HEK293 (cell line): Measurements from ENCODE around the gene CBX1.

Experiments
- HOXC10 ChIP-seq: sonication (generic); formaldehyde crosslinking; IDR thresholded peaks from 2 replicates; pipeline ENCODE4 v1.8.1; 2023; ENCODE audit warnings: mild to moderate bottlenecking, missing genetic modification reagents
- KLF10 ChIP-seq: fragments of 450-650 bp; IDR thresholded peaks from 2 replicates; pipeline ENCODE4 v1.5.1; 2018; ENCODE audit warnings: missing biosample characterization, mild to moderate bottlenecking, missing genetic modification characterization
- KLF16 ChIP-seq: fragments of 450-650 bp; formaldehyde crosslinking; IDR thresholded peaks from 2 replicates; pipeline ENCODE4 v1.5.1; 2017; ENCODE audit warnings: missing biosample characterization, missing genetic modification characterization
- KLF8 ChIP-seq: fragments of 450-650 bp; formaldehyde crosslinking; IDR thresholded peaks from 2 replicates; pipeline ENCODE4 v1.5.1; 2016; ENCODE audit warnings: missing biosample characterization, missing genetic modification characterization
- MEIS1 ChIP-seq: sonication (generic); formaldehyde crosslinking; IDR thresholded peaks from 2 replicates; pipeline ENCODE4 v1.8.1; 2022; ENCODE audit warnings: missing genetic modification reagents, mild to moderate bottlenecking, borderline replicate concordance
- MYNN ChIP-seq: fragments of 450-650 bp; formaldehyde crosslinking; IDR thresholded peaks from 2 replicates; pipeline ENCODE4 v1.5.1; 2016; ENCODE audit warnings: missing biosample characterization, missing genetic modification characterization, borderline replicate concordance
- REPIN1 ChIP-seq: fragments of 450-650 bp; formaldehyde crosslinking; IDR thresholded peaks from 2 replicates; pipeline ENCODE4 v1.5.1; 2017; ENCODE audit warnings: missing biosample characterization, missing genetic modification characterization, low read depth
- SP2 ChIP-seq: fragments of 450-650 bp; formaldehyde crosslinking; IDR thresholded peaks from 2 replicates; pipeline ENCODE4 v1.5.1; 2016; ENCODE audit warnings: missing biosample characterization, missing genetic modification characterization
- TCF7L2 ChIP-seq: IDR thresholded peaks from 2 replicates; pipeline ENCODE4 v1.6.1; 2011; ENCODE audit warnings: low read depth, mild to moderate bottlenecking, inconsistent platforms, low read length, moderate library complexity, borderline replicate concordance
- ZBTB21 ChIP-seq: fragments of 450-650 bp; formaldehyde crosslinking; IDR thresholded peaks from 2 replicates; pipeline ENCODE4 v1.5.1; 2017; ENCODE audit warnings: missing biosample characterization, missing genetic modification characterization
- ZBTB8A ChIP-seq: fragments of 450-650 bp; formaldehyde crosslinking; IDR thresholded peaks from 2 replicates; pipeline ENCODE4 v1.5.1; 2016; ENCODE audit warnings: missing biosample characterization, missing genetic modification characterization
- ZEB2 ChIP-seq: fragments of 450-650 bp; formaldehyde crosslinking; IDR thresholded peaks from 2 replicates; pipeline ENCODE4 v1.5.1; 2016; ENCODE audit warnings: missing biosample characterization, missing genetic modification characterization
- ZNF121 ChIP-seq: fragments of 450-650 bp; formaldehyde crosslinking; IDR thresholded peaks from 2 replicates; pipeline ENCODE4 v1.5.1; 2016; ENCODE audit warnings: missing biosample characterization, missing genetic modification characterization
- ZNF132 ChIP-seq: fragments of 450-650 bp; formaldehyde crosslinking; IDR thresholded peaks from 2 replicates; pipeline ENCODE4 v1.5.1; 2017; ENCODE audit warnings: missing biosample characterization, missing genetic modification characterization, borderline replicate concordance
- ZNF140 ChIP-seq: fragments of 450-650 bp; formaldehyde crosslinking; IDR thresholded peaks from 2 replicates; pipeline ENCODE4 v1.5.1; 2016; ENCODE audit warnings: missing biosample characterization, missing genetic modification characterization
- ZNF146 ChIP-seq: fragments of 450-650 bp; formaldehyde crosslinking; IDR thresholded peaks from 2 replicates; pipeline ENCODE4 v1.5.1; 2016; ENCODE audit warnings: missing biosample characterization, missing genetic modification characterization
- ZNF19 ChIP-seq: fragments of 450-650 bp; formaldehyde crosslinking; IDR thresholded peaks from 2 replicates; pipeline ENCODE4; 2016; ENCODE audit warnings: missing biosample characterization, missing genetic modification characterization, low read depth
- ZNF2 ChIP-seq: fragments of 450-650 bp; formaldehyde crosslinking; IDR thresholded peaks from 2 replicates; pipeline ENCODE4 v1.5.1; 2016; ENCODE audit warnings: missing biosample characterization, missing genetic modification characterization
- ZNF202 ChIP-seq: fragments of 450-650 bp; formaldehyde crosslinking; IDR thresholded peaks from 2 replicates; pipeline ENCODE4 v1.5.1; 2016; ENCODE audit warnings: missing biosample characterization, missing genetic modification characterization, borderline replicate concordance
- ZNF223 ChIP-seq: fragments of 450-650 bp; formaldehyde crosslinking; IDR thresholded peaks from 2 replicates; pipeline ENCODE4 v1.5.1; 2016; ENCODE audit warnings: missing biosample characterization, missing genetic modification characterization
- ZNF239 ChIP-seq: fragments of 450-650 bp; formaldehyde crosslinking; IDR thresholded peaks from 2 replicates; pipeline ENCODE4 v1.5.1; 2016; ENCODE audit warnings: missing biosample characterization, missing genetic modification characterization
- ZNF335 ChIP-seq: fragments of 450-650 bp; formaldehyde crosslinking; conservative IDR thresholded peaks from 2 replicates; pipeline ENCODE4 v1.5.1; 2016; ENCODE audit warnings: missing biosample characterization, missing genetic modification characterization
- ZNF530 ChIP-seq: fragments of 450-650 bp; formaldehyde crosslinking; IDR thresholded peaks from 2 replicates; pipeline ENCODE4 v1.5.1; 2016; ENCODE audit warnings: low read depth, missing biosample characterization, missing genetic modification characterization
- ZNF560 ChIP-seq: fragments of 450-650 bp; formaldehyde crosslinking; IDR thresholded peaks from 2 replicates; pipeline ENCODE4 v1.5.1; 2017; ENCODE audit warnings: missing biosample characterization, missing genetic modification characterization, borderline replicate concordance
- ZNF585B ChIP-seq: fragments of 450-650 bp; formaldehyde crosslinking; IDR thresholded peaks from 2 replicates; pipeline ENCODE4 v1.5.1; 2016; ENCODE audit warnings: missing biosample characterization, missing genetic modification characterization
- ZNF654 ChIP-seq: fragments of 450-650 bp; formaldehyde crosslinking; IDR thresholded peaks from 2 replicates; pipeline ENCODE4 v1.5.1; 2016; ENCODE audit warnings: low read depth, missing biosample characterization, missing genetic modification characterization
- ZNF747 ChIP-seq: fragments of 450-650 bp; formaldehyde crosslinking; IDR thresholded peaks from 2 replicates; pipeline ENCODE4 v1.5.1; 2016; ENCODE audit warnings: missing biosample characterization, missing genetic modification characterization
- ZNF777 ChIP-seq: fragments of 450-650 bp; formaldehyde crosslinking; IDR thresholded peaks from 2 replicates; pipeline ENCODE4 v1.5.1; 2017; ENCODE audit warnings: missing biosample characterization, missing genetic modification characterization, borderline replicate concordance
- ZNF792 ChIP-seq: fragments of 450-650 bp; formaldehyde crosslinking; IDR thresholded peaks from 2 replicates; pipeline ENCODE4 v1.5.1; 2016; ENCODE audit warnings: missing biosample characterization, missing genetic modification characterization
- ZNF837 ChIP-seq: fragments of 450-650 bp; formaldehyde crosslinking; IDR thresholded peaks from 2 replicates; pipeline ENCODE4 v1.5.1; 2016; ENCODE audit warnings: missing biosample characterization, missing genetic modification characterization
- ZNF843 ChIP-seq: fragments of 450-650 bp; formaldehyde crosslinking; IDR thresholded peaks from 2 replicates; pipeline ENCODE4 v1.5.1; 2016; ENCODE audit warnings: missing biosample characterization, missing genetic modification characterization
- ZSCAN30 ChIP-seq: fragments of 450-650 bp; IDR thresholded peaks from 2 replicates; pipeline ENCODE4 v1.5.1; 2018; ENCODE audit warnings: missing biosample characterization, mild to moderate bottlenecking, missing genetic modification characterization, moderate library complexity
- ZXDB ChIP-seq: fragments of 450-650 bp; formaldehyde crosslinking; IDR thresholded peaks from 2 replicates; pipeline ENCODE4 v1.5.1; 2016; ENCODE audit warnings: missing biosample characterization, missing genetic modification characterization
- TF ChIP-seq, protein P1 (sequence below): fragments of 450-650 bp; formaldehyde crosslinking; IDR thresholded peaks from 2 replicates; pipeline ENCODE4 v1.5.1; 2016; ENCODE audit warnings: missing biosample characterization, missing genetic modification characterization
- TF ChIP-seq, protein P2 (sequence below): fragments of 450-650 bp; formaldehyde crosslinking; IDR thresholded peaks from 2 replicates; pipeline ENCODE4 v1.5.1; 2016; ENCODE audit warnings: missing biosample characterization, missing genetic modification characterization
- TF ChIP-seq, protein P3 (sequence below): fragments of 450-650 bp; formaldehyde crosslinking; IDR thresholded peaks from 2 replicates; pipeline ENCODE4 v1.5.1; 2016; ENCODE audit warnings: missing biosample characterization, missing genetic modification characterization
- TF ChIP-seq, protein P4 (sequence below): fragments of 450-650 bp; formaldehyde crosslinking; IDR thresholded peaks from 2 replicates; pipeline ENCODE4 v1.5.1; 2017; ENCODE audit warnings: missing biosample characterization, mild to moderate bottlenecking, missing genetic modification characterization, moderate library complexity

The CBX1 gene

DNA sequence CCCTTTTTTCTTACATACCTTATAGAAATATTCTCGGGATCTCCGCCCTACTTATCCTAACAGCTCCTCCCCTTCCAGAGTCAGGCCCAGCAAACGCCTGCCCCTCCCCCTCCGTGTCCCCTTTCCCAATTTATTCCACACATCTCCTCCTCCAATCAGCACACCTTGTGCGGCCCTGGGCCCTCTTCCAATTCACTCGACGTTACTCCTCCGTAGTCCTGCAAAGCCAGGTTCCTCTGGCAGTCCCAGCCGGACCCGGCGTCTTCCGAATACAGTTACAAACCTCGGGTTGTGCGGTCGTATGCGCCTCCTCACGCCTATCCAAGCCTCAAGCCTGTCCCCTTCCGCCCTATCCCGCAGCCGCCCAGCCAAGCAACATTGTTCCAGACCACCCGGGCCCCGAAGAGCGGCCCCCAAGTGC is 677 bp downstream of the CBX1 start (continued):
- TF ChIP-seq KLF8 (tag by site-specific recombination) (peak; percentile 29; the same call in 1 of the 2 replicates), ZNF140 (tag by site-specific recombination) (no peak), ZNF202 (no peak), ZNF585B (no peak), ZNF335 (tag by site-specific recombination) (peak; percentile 82), ZNF2 (no peak), ZNF239 (tag by site-specific recombination) (no peak), KLF10 (tag by site-specific recombination) (no peak), MYNN (tag by site-specific recombination) (no peak), ZNF837 (no peak), ZNF792 (tag by site-specific recombination) (no peak), ZEB2 (tag by site-specific recombination) (peak; percentile 76; the same call in 1 of the 2 replicates), SP2 (tag by site-specific recombination) (peak; percentile 82; the same call in 1 of the 2 replicates), ZBTB21 (tag by site-specific recombination) (0 out of 2 replicates have a peak, but pooled peaks have one; percentile 26), ZNF747 (tag by site-specific recombination) (no peak), ZXDB (tag by site-specific recombination) (no peak; the same call in 1 of the 2 replicates), ZNF223 (no peak), ZNF132 (tag by site-specific recombination) (no peak), ZNF777 (tag by site-specific recombination) (no peak), ZNF19 (no peak), ZBTB8A (peak; percentile 85), ZNF560 (tag by site-specific recombination) (no peak), REPIN1 (tag by site-specific recombination) (no peak), ZNF654 (no peak), ZNF146 (no peak), KLF16 (tag by site-specific recombination) (no peak), TCF7L2 (no peak), ZNF121 (tag by site-specific recombination) (no peak), ZSCAN30 (tag by site-specific recombination) (no peak), MEIS1 (CRISPR knock-in tag) (no peak), ZNF530 (no peak), HOXC10 (CRISPR knock-in tag) (no peak), ZNF843 (no peak)
- TF ChIP-seq, protein P1, sequence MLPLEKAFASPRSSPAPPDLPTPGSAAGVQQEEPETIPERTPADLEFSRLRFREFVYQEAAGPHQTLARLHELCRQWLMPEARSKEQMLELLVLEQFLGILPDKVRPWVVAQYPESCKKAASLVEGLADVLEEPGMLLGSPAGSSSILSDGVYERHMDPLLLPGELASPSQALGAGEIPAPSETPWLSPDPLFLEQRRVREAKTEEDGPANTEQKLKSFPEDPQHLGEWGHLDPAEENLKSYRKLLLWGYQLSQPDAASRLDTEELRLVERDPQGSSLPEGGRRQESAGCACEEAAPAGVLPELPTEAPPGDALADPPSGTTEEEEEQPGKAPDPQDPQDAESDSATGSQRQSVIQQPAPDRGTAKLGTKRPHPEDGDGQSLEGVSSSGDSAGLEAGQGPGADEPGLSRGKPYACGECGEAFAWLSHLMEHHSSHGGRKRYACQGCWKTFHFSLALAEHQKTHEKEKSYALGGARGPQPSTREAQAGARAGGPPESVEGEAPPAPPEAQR (tag by site-specific recombination): no peak
- TF ChIP-seq, protein P2, sequence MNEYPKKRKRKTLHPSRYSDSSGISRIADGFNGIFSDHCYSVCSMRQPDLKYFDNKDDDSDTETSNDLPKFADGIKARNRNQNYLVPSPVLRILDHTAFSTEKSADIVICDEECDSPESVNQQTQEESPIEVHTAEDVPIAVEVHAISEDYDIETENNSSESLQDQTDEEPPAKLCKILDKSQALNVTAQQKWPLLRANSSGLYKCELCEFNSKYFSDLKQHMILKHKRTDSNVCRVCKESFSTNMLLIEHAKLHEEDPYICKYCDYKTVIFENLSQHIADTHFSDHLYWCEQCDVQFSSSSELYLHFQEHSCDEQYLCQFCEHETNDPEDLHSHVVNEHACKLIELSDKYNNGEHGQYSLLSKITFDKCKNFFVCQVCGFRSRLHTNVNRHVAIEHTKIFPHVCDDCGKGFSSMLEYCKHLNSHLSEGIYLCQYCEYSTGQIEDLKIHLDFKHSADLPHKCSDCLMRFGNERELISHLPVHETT (tag by site-specific recombination): peak; percentile 44; the same call in 1 of the 2 replicates
- TF ChIP-seq, protein P3, sequence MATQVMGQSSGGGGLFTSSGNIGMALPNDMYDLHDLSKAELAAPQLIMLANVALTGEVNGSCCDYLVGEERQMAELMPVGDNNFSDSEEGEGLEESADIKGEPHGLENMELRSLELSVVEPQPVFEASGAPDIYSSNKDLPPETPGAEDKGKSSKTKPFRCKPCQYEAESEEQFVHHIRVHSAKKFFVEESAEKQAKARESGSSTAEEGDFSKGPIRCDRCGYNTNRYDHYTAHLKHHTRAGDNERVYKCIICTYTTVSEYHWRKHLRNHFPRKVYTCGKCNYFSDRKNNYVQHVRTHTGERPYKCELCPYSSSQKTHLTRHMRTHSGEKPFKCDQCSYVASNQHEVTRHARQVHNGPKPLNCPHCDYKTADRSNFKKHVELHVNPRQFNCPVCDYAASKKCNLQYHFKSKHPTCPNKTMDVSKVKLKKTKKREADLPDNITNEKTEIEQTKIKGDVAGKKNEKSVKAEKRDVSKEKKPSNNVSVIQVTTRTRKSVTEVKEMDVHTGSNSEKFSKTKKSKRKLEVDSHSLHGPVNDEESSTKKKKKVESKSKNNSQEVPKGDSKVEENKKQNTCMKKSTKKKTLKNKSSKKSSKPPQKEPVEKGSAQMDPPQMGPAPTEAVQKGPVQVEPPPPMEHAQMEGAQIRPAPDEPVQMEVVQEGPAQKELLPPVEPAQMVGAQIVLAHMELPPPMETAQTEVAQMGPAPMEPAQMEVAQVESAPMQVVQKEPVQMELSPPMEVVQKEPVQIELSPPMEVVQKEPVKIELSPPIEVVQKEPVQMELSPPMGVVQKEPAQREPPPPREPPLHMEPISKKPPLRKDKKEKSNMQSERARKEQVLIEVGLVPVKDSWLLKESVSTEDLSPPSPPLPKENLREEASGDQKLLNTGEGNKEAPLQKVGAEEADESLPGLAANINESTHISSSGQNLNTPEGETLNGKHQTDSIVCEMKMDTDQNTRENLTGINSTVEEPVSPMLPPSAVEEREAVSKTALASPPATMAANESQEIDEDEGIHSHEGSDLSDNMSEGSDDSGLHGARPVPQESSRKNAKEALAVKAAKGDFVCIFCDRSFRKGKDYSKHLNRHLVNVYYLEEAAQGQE (tag by site-specific recombination): no peak
- TF ChIP-seq, protein P4, sequence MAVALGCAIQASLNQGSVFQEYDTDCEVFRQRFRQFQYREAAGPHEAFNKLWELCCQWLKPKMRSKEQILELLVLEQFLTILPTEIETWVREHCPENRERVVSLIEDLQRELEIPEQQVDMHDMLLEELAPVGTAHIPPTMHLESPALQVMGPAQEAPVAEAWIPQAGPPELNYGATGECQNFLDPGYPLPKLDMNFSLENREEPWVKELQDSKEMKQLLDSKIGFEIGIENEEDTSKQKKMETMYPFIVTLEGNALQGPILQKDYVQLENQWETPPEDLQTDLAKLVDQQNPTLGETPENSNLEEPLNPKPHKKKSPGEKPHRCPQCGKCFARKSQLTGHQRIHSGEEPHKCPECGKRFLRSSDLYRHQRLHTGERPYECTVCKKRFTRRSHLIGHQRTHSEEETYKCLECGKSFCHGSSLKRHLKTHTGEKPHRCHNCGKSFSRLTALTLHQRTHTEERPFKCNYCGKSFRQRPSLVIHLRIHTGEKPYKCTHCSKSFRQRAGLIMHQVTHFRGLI (tag by site-specific recombination): no peak
